Thyroid gland (tissue), 4 donors: ENCODE data around the gene OR2B2. TPM values are rescaled to one million over a fixed set of nuclear protein-coding genes. Genes with fewer than 3 reads are reported as not detected.

ENCODE experiments used
- DNase-seq, 2 donors: peaks; one replicate each; pipeline ENCODE4 v3.0.0-alpha.2; 2019
- H3K27ac ChIP-seq, 3 donors: fragments of 200-600 bp; sonication (generic); 1 replicate in 2 of 3; 2 replicates in 1 of 3; pipeline ENCODE4 v1.5.1; 2016 to 2019; ENCODE audit warnings: mild to moderate bottlenecking in 1 of 3, moderate library complexity in 1 of 3
- H3K27me3 ChIP-seq: fragments of 200-600 bp; sonication (generic); one replicate; pipeline ENCODE4 v1.5.1; 2019
- H3K36me3 ChIP-seq, 2 donors: fragments of 200-600 bp; sonication (generic); one replicate each; pipeline ENCODE4 v1.5.1; 2016 to 2019
- H3K4me1 ChIP-seq, 2 donors: fragments of 200-600 bp; sonication (generic); one replicate each; pipeline ENCODE4 v1.5.1; 2017 to 2019
- H3K4me3 ChIP-seq, 3 donors: fragments of 200-600 bp; sonication (generic); replicated peaks in 1 of 3; 1 replicate in 2 of 3; 2 replicates in 1 of 3; pipeline ENCODE4 v1.5.1; 2016; ENCODE audit warnings: mild to moderate bottlenecking in 1 of 3
- H3K9me3 ChIP-seq: fragments of 200-600 bp; sonication (generic); one replicate; pipeline ENCODE4 v1.5.1; 2017
- CTCF ChIP-seq, 6 experiments: fragments of 200-600 bp in 3 of 6; fragments of 450-650 bp in 3 of 6; sonication (generic) in 3 of 6; IDR thresholded peaks; one replicate each; pipeline ENCODE4 v1.5.1; 2016 to 2019; ENCODE audit warnings: antibody characterized with exemption in 6 of 6, mild to moderate bottlenecking in 2 of 6, inconsistent platforms in 1 of 6, moderate library complexity in 1 of 6
- POLR2A ChIP-seq, 2 donors: fragments of 450-650 bp; IDR thresholded peaks; one replicate each; pipeline ENCODE4 v1.6.1; 2017; ENCODE audit warnings: antibody characterized with exemption in 2 of 2, mild to moderate bottlenecking in 2 of 2, moderate library complexity in 1 of 2
- WGBS, 2 donors: methylation state at CpG; one replicate each; pipeline ENCODE4 v1.1.5; 2017; 5-methylcytosine and 5-hydroxymethylcytosine counted together
- intact Hi-C: fragments of 100-400 bp; cut with DNase I; formaldehyde crosslinking; loops from one replicate; pipeline ENCODE4 v1.15.1; 2023
- total RNA-seq, 4 donors: library from RNA; depleted of rRNA; stranded (reverse); fragments of >200 nt; gene quantifications; one replicate each; pipeline ENCODE4 v1.2.3, GENCODE V29; 2016

OR2B2 gene
- total RNA-seq, 4 donors from 2014 or later: not detected

GRCh38 chr6:27867051-27867944, 44.9 kb downstream of the OR2B2 start:
- DNase-seq: peak; percentile 60 to 73
- intact Hi-C loops: no loop called here
- H3K27ac ChIP-seq: peak overlapping the region in 1 of 3 donors; percentile 27
- H3K27me3 ChIP-seq: peaks cover 11% of the 10 kb centered on the region
- H3K4me3 ChIP-seq: peak overlapping the region in 1 of 3 donors; percentile 56
- TF ChIP-seq POLR2A (IDR thresholded peaks at IDR 0.05): peak in 1 of 2 donors; percentile 56
- TF ChIP-seq CTCF (IDR thresholded peaks at IDR 0.05): no peak
- H3K36me3 ChIP-seq: no peaks in the 10 kb centered on the region
- WGBS, 2 donors: 3 to 5% methylated on average over 28 to 45 of the region's 45 CpGs
- peaks cover 12 to 24% of the 10 kb centered on the region in 2 donors for H3K4me1 ChIP-seq
- no peaks in the 10 kb centered on the region for H3K9me3 ChIP-seq

GRCh38 chr6:27866357-27867050, 45.7 kb downstream of the OR2B2 start:
- 3 to 5% methylated on average over 27 of the region's 27 CpGs for WGBS, 2 donors
- no peak for DNase-seq
- H3K9me3 ChIP-seq: no peaks in the 10 kb centered on the region
- H3K27me3 ChIP-seq: peaks cover 7% of the 10 kb centered on the region
- TF ChIP-seq CTCF (IDR thresholded peaks at IDR 0.05) (no peak), POLR2A (IDR thresholded peaks at IDR 0.05) (no peak)
- peak overlapping the region in 1 of 3 donors; percentile 56 for H3K4me3 ChIP-seq
- no peaks in the 10 kb centered on the region for H3K36me3 ChIP-seq
- intact Hi-C loops: no loop called here
- H3K27ac ChIP-seq: peak overlapping the region in 1 of 3 donors; percentile 27
- peaks cover 12 to 24% of the 10 kb centered on the region in 2 donors for H3K4me1 ChIP-seq

GRCh38 chr6:27865850-27866356, 46.3 kb downstream of the OR2B2 start:
- no peak for TF ChIP-seq CTCF (IDR thresholded peaks at IDR 0.05)
- TF ChIP-seq POLR2A (IDR thresholded peaks at IDR 0.05): no peak
- intact Hi-C loops: no loop called here
- 0 to 1% methylated on average over 17 of the region's 17 CpGs for WGBS, 2 donors
- DNase-seq: no peak
- Histone ChIP-seq H3K9me3 (no peaks in the 10 kb centered on the region), H3K36me3 (no peaks in the 10 kb centered on the region), H3K27me3 (peaks cover 7% of the 10 kb centered on the region), H3K27ac (no peak overlapping the region), H3K4me3 (peak overlapping the region in 1 of 3 donors; percentile 56), H3K4me1 (peaks cover 12 to 24% of the 10 kb centered on the region in 2 donors)

GRCh38 chr6:27864906-27865849, 47.0 kb downstream of the OR2B2 start:
- Histone ChIP-seq H3K27ac (peak overlapping the region in 2 of 3 donors; percentile 48 to 70), H3K27me3 (peaks cover 7% of the 10 kb centered on the region), H3K4me3 (peak overlapping the region; percentile 15 to 59 (median 56)), H3K9me3 (no peaks in the 10 kb centered on the region), H3K36me3 (no peaks in the 10 kb centered on the region), H3K4me1 (peaks cover 12 to 24% of the 10 kb centered on the region in 2 donors)
- intact Hi-C loops: no loop called here
- 0 to 2% methylated on average over 45 to 46 of the region's 58 CpGs for whole genome bisulfite sequencing, 2 donors
- TF ChIP-seq POLR2A (IDR thresholded peaks at IDR 0.05) (peak in 1 of 2 donors; percentile 70), CTCF (IDR thresholded peaks at IDR 0.05) (no peak)
- DNase-seq: peak; percentile 55 to 57
